Measurements from ENCODE around the gene CCDC183.
A peak's percentile ranks its signal among the peaks of the same experiment; 100 is the strongest.
"Not testable (repeated sequence)": the region's sequence is repeated elsewhere in the genome, so short reads cannot be mapped to it uniquely, and the experiment has no call there.

Gene CCDC183

GRCh38 chr9:136784249-136784996 is 11.7 kb upstream of the CCDC183 start:
- no peaks in the 10 kb centered on the region for H3K9me3 ChIP-seq (ENCODE audit: control insufficient read depth, low read length)
- peaks cover 5% of the 10 kb centered on the region for H3K4me1 ChIP-seq (ENCODE audit: control insufficient read depth, insufficient read depth, low read length, poor library complexity, severe bottlenecking)
- DNase-seq: no peak
- no peak overlapping the region for H3K4me3 ChIP-seq (ENCODE audit: insufficient read depth, low read depth, low read length, poor library complexity, severe bottlenecking)
- H3K36me3 ChIP-seq (ENCODE audit: control insufficient read depth, insufficient read depth, low read length): no peaks in the 10 kb centered on the region
- H3K27ac ChIP-seq (ENCODE audit: insufficient read depth, low read length, poor library complexity, severe bottlenecking): no peak overlapping the region
- no peaks in the 10 kb centered on the region for H3K27me3 ChIP-seq (replicated peaks; ENCODE audit: control insufficient read depth, insufficient read depth, low read length, poor library complexity, severe bottlenecking)

- Histone ChIP-seq H3K9me3 (ENCODE audit: control insufficient read depth, low read length) (no peaks in the 10 kb centered on the region), H3K27me3 (replicated peaks; ENCODE audit: control insufficient read depth, insufficient read depth, low read length, poor library complexity, severe bottlenecking) (no peaks in the 10 kb centered on the region), H3K27ac (ENCODE audit: insufficient read depth, low read length, poor library complexity, severe bottlenecking) (no peak overlapping the region), H3K4me3 (ENCODE audit: insufficient read depth, low read depth, low read length, poor library complexity, severe bottlenecking) (no peak overlapping the region), H3K4me1 (ENCODE audit: control insufficient read depth, insufficient read depth, low read length, poor library complexity, severe bottlenecking) (peaks cover 5% of the 10 kb centered on the region), H3K36me3 (ENCODE audit: control insufficient read depth, insufficient read depth, low read length) (no peaks in the 10 kb centered on the region)
- no peak for DNase-seq
Measured at GRCh38 chr9:136784997-136785361, 11.2 kb upstream of the CCDC183 start.

DNA sequence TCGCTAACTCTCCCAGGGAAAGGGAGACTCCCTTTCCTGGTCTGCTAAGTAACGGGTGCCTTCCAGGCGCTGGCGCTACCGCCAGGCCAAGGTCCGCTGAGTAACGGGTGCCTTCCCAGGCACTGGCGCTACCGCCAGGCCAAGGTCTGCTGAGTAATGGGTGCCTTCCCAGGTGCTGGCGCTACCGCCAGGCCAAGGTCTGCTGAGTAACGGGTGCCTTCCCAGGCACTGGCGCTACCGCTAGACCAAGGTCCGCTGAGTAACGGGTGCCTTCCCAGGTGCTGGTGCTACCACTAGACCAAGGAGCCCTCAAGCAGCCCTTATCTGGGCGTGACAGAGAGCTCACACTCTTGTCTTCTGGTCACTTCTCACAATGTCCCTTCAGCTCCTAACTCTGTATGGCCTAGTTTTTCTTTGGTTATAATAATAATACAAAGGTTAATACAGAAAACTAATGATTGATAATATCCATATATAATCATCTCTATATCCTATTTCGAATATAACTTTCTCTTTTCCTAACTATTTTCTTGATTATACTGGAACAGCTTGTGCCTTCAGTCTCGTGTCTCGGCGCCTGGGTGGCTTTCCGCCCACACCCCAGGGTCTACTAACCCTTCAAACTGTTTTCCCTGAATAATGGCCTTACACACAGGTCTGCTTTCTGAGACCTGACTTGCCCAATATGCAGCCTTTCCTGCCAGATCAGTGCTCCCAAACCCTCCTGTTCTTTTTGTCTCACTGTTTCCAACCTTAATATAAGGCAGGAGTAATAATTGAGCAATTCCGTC is 10.4 kb upstream of the CCDC183 start:
- H3K4me3 ChIP-seq (ENCODE audit: insufficient read depth, low read depth, low read length, poor library complexity, severe bottlenecking); H3K36me3 ChIP-seq (ENCODE audit: control insufficient read depth, insufficient read depth, low read length); H3K4me1 ChIP-seq (ENCODE audit: control insufficient read depth, insufficient read depth, low read length, poor library complexity, severe bottlenecking); DNase-seq; H3K27me3 ChIP-seq (replicated peaks; ENCODE audit: control insufficient read depth, insufficient read depth, low read length, poor library complexity, severe bottlenecking); H3K9me3 ChIP-seq (ENCODE audit: control insufficient read depth, low read length); H3K27ac ChIP-seq (ENCODE audit: insufficient read depth, low read length, poor library complexity, severe bottlenecking): not testable (repeated sequence)

- Histone ChIP-seq H3K4me1 (ENCODE audit: control insufficient read depth, insufficient read depth, low read length, poor library complexity, severe bottlenecking) (peaks cover 8% of the 10 kb centered on the region), H3K36me3 (ENCODE audit: control insufficient read depth, insufficient read depth, low read length) (no peaks in the 10 kb centered on the region), H3K9me3 (ENCODE audit: control insufficient read depth, low read length) (no peaks in the 10 kb centered on the region), H3K27ac (ENCODE audit: insufficient read depth, low read length, poor library complexity, severe bottlenecking) (no peak overlapping the region), H3K4me3 (ENCODE audit: insufficient read depth, low read depth, low read length, poor library complexity, severe bottlenecking) (no peak overlapping the region), H3K27me3 (replicated peaks; ENCODE audit: control insufficient read depth, insufficient read depth, low read length, poor library complexity, severe bottlenecking) (no peaks in the 10 kb centered on the region)
- no peak for DNase-seq
Measured at GRCh38 chr9:136786451-136786850, 9.7 kb upstream of the CCDC183 start.

GRCh38 chr9:136786983-136787382 is 9.2 kb upstream of the CCDC183 start:
- not testable (repeated sequence) for H3K4me3 ChIP-seq (ENCODE audit: insufficient read depth, low read depth, low read length, poor library complexity, severe bottlenecking); H3K27me3 ChIP-seq (replicated peaks; ENCODE audit: control insufficient read depth, insufficient read depth, low read length, poor library complexity, severe bottlenecking); H3K9me3 ChIP-seq (ENCODE audit: control insufficient read depth, low read length); DNase-seq; H3K27ac ChIP-seq (ENCODE audit: insufficient read depth, low read length, poor library complexity, severe bottlenecking); H3K36me3 ChIP-seq (ENCODE audit: control insufficient read depth, insufficient read depth, low read length)
- H3K4me1 ChIP-seq (ENCODE audit: control insufficient read depth, insufficient read depth, low read length, poor library complexity, severe bottlenecking): peaks cover 13% of the 10 kb centered on the region

DNA sequence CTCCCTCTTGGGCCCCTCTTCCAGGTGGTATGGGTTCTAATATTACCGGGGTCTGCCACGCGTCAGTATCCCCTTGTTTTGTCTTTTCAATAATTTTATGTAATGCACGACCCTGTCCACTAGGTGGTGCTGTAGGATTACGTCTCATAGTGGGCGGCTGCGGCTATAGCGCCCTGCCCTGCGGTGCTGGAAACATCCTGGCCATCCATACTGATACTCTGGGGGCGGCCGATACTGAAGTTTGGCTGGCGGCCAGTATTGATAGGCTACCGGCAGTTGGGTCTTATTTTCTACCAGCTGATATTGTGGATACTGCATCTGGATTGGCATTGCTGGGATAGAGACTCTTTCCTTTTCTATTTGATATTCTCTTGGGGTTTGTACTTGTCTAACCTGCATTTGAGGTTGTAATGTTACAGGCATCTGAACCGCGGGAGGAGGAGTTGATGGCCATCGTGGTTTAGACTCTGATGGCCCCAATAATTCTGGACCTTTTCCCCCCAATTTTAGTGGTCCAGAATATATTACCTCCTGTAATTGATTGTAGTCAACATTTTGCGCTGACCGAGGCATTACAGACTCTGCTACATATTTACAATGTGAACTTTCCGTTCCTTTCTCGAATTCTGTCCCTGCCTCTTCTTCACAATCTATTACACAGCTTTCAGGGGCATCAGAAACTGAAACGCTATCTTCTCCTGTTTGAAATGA is 8.3 kb upstream of the CCDC183 start:
- no peak overlapping the region for H3K27ac ChIP-seq (ENCODE audit: insufficient read depth, low read length, poor library complexity, severe bottlenecking)
- no peaks in the 10 kb centered on the region for H3K36me3 ChIP-seq (ENCODE audit: control insufficient read depth, insufficient read depth, low read length)
- H3K27me3 ChIP-seq (replicated peaks; ENCODE audit: control insufficient read depth, insufficient read depth, low read length, poor library complexity, severe bottlenecking): no peaks in the 10 kb centered on the region
- DNase-seq: peak; percentile 44 to 64 (median 53)
- peaks cover 20% of the 10 kb centered on the region for H3K4me1 ChIP-seq (ENCODE audit: control insufficient read depth, insufficient read depth, low read length, poor library complexity, severe bottlenecking)
- no peaks in the 10 kb centered on the region for H3K9me3 ChIP-seq (ENCODE audit: control insufficient read depth, low read length)
- H3K4me3 ChIP-seq (ENCODE audit: insufficient read depth, low read depth, low read length, poor library complexity, severe bottlenecking): no peak overlapping the region

- H3K27me3 ChIP-seq (replicated peaks; ENCODE audit: control insufficient read depth, insufficient read depth, low read length, poor library complexity, severe bottlenecking); H3K36me3 ChIP-seq (ENCODE audit: control insufficient read depth, insufficient read depth, low read length); DNase-seq; H3K4me3 ChIP-seq (ENCODE audit: insufficient read depth, low read depth, low read length, poor library complexity, severe bottlenecking); H3K9me3 ChIP-seq (ENCODE audit: control insufficient read depth, low read length); H3K27ac ChIP-seq (ENCODE audit: insufficient read depth, low read length, poor library complexity, severe bottlenecking): not testable (repeated sequence)
- H3K4me1 ChIP-seq (ENCODE audit: control insufficient read depth, insufficient read depth, low read length, poor library complexity, severe bottlenecking): peaks cover 20% of the 10 kb centered on the region
Measured at GRCh38 chr9:136788644-136789522, 7.3 kb upstream of the CCDC183 start.

DNA sequence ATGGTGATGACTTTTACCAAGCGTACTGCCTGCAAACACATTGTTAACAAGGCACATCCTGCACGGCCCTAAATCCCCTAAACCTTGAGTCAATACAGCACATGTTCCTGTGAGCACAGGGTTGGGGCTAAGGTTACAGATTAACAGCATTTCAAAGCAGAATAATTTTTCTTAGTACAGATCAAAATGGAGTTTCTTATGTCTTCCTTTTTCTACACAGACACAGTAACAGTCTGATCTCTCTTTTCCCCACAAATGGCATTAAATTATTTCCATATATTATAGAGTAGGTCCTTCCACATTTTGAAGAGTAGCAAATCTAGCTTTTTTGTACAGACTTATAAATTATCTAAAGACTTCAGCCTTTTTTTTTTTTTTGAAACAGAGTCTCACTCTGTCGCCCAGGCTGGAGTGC is 6.6 kb upstream of the CCDC183 start:
- DNase-seq: no peak
- Histone ChIP-seq H3K4me1 (ENCODE audit: control insufficient read depth, insufficient read depth, low read length, poor library complexity, severe bottlenecking) (peaks cover 20% of the 10 kb centered on the region), H3K4me3 (ENCODE audit: insufficient read depth, low read depth, low read length, poor library complexity, severe bottlenecking) (no peak overlapping the region), H3K9me3 (ENCODE audit: control insufficient read depth, low read length) (no peaks in the 10 kb centered on the region), H3K36me3 (ENCODE audit: control insufficient read depth, insufficient read depth, low read length) (peaks cover 5% of the 10 kb centered on the region), H3K27ac (ENCODE audit: insufficient read depth, low read length, poor library complexity, severe bottlenecking) (no peak overlapping the region), H3K27me3 (replicated peaks; ENCODE audit: control insufficient read depth, insufficient read depth, low read length, poor library complexity, severe bottlenecking) (no peaks in the 10 kb centered on the region)

DNA sequence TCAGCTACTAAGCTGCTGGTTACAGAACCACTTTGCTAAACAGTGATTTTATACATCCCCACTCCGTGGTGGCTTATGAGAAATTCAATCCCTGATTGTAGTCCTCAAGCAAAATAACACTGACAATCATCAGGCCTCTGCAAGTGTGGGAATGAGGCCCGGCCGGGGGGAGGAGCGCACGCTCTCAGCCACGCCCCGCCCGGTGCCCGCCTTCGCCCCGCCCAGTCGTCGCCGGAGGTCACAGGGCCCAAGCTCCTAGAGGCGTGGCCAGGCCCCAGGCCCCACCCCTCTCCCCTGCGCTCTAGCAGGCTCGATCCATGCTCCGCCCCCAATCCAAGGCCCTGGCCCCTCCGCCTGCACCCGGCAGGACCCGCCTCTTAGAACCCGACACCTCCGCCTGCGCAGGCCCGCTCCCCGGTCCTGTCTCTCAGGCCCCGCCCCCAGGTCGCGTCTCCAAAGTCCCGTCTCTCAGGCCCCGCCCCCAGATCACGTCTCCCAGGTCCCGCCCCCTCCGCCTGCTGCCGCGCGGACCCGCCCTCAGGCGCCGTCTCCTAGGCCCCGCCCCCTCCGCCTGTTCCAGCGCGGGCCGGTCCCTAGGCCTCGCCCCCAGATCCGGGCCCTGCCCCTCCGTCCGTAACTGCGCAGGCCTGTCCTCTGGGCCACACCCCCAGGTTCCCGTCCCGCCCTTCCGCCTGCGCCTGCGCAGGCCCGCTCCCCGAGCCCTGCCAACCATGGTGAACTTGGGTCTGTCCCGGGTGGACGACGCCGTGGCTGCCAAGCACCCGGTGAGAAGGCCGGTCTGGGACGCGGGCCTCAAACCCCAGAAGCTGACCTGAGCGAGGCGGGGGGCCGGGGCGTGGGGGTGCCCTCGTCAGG is 5.3 kb upstream of the CCDC183 start, which contains the start of gene TMEM141:
TSS of gene TMEM141 (plus strand) at position 705 of the 876 bp plus-strand sequence. CDS start at position 732, 27 bp downstream.
- Histone ChIP-seq H3K27me3 (replicated peaks; ENCODE audit: control insufficient read depth, insufficient read depth, low read length, poor library complexity, severe bottlenecking) (no peaks in the 10 kb centered on the region), H3K9me3 (ENCODE audit: control insufficient read depth, low read length) (no peaks in the 10 kb centered on the region), H3K4me1 (ENCODE audit: control insufficient read depth, insufficient read depth, low read length, poor library complexity, severe bottlenecking) (peaks cover 20% of the 10 kb centered on the region), H3K27ac (ENCODE audit: insufficient read depth, low read length, poor library complexity, severe bottlenecking) (peak within 1 kb of the TSS; percentile 94), H3K36me3 (ENCODE audit: control insufficient read depth, insufficient read depth, low read length) (peaks cover 5% of the 10 kb centered on the region), H3K4me3 (ENCODE audit: insufficient read depth, low read depth, low read length, poor library complexity, severe bottlenecking) (peak within 1 kb of the TSS; percentile 56)
- DNase-seq: peak; percentile 99 to 100 (median 99)
